Testis (tissue), 2 donors: ENCODE data around the gene POLK.

Experiments
- CTCF ChIP-seq, 3 experiments: fragments of 450-650 bp in 2 of 3; fragments of 200-600 bp in 1 of 3; sonication (generic) in 1 of 3; IDR thresholded peaks; one replicate each; pipeline ENCODE4 v1.5.1; 2016 to 2019; ENCODE audit warnings: antibody characterized with exemption in 3 of 3, mild to moderate bottlenecking in 2 of 3, moderate library complexity in 1 of 3
- POLR2A ChIP-seq: fragments of 450-650 bp; IDR thresholded peaks from one replicate; pipeline ENCODE4 v1.6.1; 2017; ENCODE audit warnings: antibody characterized with exemption, mild to moderate bottlenecking, moderate library complexity

GRCh38 chr5:75522542-75522941 is 10.9 kb downstream of the POLK start:
- TF ChIP-seq CTCF (IDR thresholded peaks at IDR 0.05) (no peak), POLR2A (no peak)
